T47D (cell line): ENCODE measurements around the gene AKAIN1.

Source experiments
- DNase-seq, 2 experiments: peaks; one replicate each; pipeline versions ENCODE4 v3.0.0 to v3.0.0-alpha.2; 2011 to 2012; ENCODE audit warnings: low read depth in 1 of 2, low spot score in 1 of 2
- JUND ChIP-seq: IDR thresholded peaks from 2 replicates; pipeline ENCODE4 v1.6.1; 2012; ENCODE audit warnings: low read depth
- in situ Hi-C: cut with HindIII; loops from 2 replicates; pipeline ENCODE4 v1.10.0; 2016; ENCODE audit warnings: low sequenced_read_pairs, low pct_unique_long_range_greater_than_20kb

AKAIN1 gene

DNA sequence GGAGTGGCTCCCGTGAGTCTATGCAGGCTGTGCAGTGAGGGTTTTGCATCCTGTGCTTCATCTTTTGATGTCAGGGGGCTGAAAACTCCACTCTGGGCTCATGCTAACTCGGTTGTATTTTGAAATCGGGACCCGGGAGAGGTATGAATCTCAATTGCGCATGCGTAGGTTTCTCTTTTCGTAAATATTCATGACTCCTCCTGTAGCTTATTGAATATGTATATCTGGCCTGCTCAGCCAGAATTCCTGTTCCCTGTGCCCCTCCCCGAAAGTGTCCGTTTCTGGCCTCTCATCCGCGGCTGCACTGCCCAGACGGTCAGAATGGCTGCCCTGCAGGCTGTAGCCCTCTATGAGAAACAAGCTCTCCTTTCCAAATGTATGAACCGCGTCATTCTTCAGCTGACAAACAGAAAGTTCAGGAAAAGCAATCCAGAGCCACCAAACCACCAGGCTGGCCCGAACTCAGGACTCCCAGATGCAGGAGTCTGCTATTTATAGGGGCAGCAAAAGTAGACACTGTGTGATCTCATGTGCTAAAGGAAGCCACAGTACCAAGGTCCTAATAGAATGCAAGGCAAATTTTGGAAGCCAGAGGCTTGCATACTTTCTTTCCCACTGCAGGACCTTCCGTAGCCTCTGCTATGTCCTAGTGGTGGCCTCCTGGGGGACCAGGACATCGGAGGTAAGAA is 41.7 kb downstream of the AKAIN1 start:
- no peak for TF ChIP-seq JUND
- in situ Hi-C loops, result no loop called here
- peak in 1 of 2 experiments; percentile 31 for DNase-seq

DNA sequence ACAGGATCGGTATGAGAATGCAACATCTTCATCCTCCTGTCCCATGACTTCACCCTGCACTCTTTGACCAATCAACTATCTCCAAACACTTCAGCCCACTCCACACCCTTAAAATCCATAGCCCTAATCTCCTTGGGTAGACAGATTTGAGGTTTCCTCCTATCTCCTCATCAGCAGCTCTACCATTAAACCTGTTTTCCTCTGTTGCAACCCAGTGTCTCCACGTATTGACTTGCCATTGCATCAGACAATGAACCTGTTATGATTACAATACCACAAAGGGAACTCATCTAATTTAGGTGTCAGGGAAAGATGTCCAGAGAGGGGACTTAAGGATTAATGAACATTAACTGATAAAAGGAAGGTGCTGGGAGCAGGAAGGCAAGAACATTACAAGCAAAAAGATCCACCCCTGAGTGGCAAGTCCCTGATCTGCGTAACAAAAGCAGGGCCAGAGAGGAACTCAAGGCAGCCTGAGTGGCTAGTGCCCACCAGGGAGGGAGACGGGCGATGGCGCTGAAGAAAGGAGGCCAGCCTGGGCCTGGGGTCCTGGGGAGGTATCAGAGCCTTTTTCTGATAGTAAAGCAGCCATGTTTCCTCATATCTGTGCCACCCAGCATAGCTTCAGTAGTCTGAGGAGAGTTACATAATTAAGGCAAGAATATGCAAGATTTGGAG is 44.6 kb downstream of the AKAIN1 start:
- in situ Hi-C loops, result no loop called here

DNA sequence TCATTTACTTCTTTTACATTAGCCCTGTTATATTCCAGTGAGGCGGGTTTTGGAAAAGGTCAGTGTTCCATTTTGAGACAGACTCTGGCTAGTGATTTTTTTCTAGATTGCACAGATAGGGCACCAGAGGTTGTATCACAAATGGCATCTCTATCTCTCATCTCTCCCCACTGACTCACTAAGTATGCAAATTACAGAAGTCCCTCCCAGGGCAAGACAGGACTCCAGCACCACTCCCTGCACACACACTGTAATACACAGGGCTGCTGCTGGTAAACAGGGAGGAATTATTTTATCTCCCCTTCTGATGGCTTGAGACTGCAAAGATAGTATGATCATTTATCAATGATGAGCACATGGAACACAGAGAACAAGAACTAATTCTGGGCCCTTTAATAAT is 46.2 kb downstream of the AKAIN1 start:
- TF ChIP-seq JUND, result no peak
- in situ Hi-C loops, result no loop called here
- no peak for DNase-seq

More for the DNA sequence above, 44.6 kb downstream of the AKAIN1 start:
- TF ChIP-seq JUND, result no peak
- DNase-seq, result no peak

DNA sequence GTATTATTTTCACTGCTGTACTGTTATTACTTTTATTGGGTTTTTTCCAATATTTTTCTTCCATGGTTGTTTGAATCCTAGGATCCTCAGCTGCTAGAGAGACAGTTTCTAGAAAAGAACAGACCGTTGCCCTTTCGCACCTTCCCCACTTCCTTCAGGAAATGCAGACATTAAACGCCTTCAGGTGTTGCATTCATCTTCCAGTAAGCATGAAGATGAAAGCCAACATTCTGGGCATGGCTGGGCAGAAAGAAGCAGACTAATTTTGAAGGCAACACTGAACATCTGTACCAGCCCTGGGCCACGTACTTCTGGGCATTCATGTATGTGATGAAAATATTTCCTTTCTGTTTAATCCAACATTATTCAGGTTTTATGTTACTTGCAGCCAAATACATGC is 51.0 kb downstream of the AKAIN1 start:
- TF ChIP-seq JUND, result no peak
- in situ Hi-C loops, result no loop called here
- DNase-seq, result no peak

DNA sequence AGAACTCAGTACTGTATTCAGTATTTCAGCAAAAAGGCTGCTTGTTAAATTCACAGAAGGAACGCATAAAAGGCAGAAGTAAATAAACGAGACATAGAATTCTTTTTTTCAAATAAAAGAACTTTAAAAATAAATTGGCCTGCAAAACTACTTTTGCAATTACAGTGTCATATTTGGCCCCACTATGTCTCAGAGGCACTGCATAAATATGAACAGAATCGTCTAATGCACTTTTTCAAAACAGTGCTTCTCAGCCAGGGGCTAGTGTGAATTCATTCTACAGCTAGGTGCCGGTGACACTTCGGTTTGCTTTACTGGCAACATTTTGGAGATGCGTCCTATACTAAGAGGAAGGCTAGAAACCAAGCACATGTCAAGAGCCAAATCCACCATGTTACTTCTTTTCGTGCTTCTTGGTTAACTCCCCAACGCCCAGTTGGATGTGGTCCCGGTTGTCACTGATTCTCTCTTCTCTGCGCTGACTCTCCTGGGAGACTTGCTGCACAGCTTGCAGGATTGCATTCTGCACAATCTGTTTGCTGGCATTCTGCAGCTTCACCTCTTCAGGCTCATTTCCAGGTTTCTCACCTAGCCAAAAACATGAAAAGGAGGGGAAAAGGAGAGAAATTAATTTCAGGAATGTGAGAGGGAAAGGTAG is 51.8 kb downstream of the AKAIN1 start:
- no peak for DNase-seq
- in situ Hi-C loops, result no loop called here

DNA sequence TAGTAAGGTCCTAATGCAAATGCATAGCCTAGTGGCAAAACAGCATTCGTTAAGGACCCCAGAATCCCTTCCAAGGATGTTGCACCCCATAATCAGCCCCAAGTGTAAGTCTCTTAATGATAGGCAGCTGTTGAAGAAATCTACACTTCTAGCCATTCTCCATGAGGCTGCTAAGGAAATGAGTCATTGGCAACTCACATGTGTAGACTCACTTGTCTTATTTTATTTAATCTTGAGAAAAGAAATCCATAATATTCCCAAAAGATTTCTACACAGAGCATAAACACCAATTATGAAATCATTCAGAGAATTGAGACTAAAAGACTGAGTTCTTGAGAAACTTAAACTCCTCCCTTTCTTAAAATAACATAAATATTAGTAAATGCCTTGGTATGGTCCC is 52.4 kb downstream of the AKAIN1 start:
- in situ Hi-C loops, result no loop called here
- no peak for TF ChIP-seq JUND
- no peak for DNase-seq

More for the DNA sequence above, 51.8 kb downstream of the AKAIN1 start:
- TF ChIP-seq JUND, result no peak

DNA sequence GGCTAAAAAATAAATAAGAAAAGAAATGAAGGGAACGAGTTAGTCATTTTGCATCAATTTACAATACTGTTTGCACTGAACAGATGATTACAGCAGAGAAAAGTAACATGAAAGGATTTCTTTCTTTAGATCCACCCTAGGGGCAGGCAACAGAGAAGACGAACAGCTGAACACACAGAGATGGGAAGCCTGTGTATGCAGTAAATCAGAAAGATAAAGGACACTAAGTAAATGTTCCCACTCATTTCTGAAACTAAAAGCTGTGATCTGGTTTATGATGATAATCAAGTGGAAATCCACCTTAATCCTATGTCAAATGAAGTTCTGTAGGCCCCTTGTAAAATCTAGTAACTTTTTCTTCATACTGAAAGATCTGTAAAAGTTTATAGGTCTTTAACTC is 54.2 kb downstream of the AKAIN1 start:
- TF ChIP-seq JUND, result no peak
- no peak for DNase-seq
- in situ Hi-C loops, result no loop called here

DNA sequence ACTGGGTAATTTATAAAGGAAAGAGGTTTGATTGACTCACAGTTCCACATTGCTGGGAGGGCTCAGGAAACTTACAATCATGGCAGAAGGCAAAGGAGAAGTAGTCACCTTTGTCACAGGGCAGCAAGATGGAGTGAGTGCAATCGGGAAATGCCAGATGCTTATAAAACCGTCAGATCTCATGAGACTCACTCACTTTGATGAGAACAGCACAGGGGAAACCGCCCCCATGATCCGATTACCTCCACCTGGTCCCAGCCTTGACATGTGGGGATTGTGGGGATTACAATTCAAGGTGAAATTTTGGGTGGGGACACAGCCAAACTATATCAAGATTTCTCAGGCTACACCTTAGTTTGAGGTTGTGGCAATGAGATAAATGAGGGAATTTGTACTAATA is 54.9 kb downstream of the AKAIN1 start:
- no peak for TF ChIP-seq JUND

DNA sequence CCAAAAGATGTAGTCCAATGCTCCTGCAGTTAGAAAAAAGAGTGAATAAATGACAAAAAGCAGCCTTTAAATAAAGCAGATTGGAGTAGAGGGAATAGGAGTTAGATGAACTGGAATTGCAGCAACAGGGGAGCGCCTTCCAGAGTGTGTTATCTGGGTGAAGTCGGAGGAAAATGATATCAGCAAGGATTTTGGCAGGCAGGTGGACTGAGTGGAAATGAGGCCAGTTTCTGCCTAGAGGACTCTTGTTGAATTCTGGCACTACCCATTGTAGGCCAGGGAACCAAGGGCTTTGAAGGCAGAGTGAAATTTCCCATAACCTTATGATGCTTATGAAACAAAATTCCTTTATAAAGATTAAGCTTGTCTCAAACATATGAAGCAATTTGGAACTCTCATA is 59.8 kb downstream of the AKAIN1 start:
- TF ChIP-seq JUND, result no peak
- in situ Hi-C loops, result no loop called here
- no peak for DNase-seq

More for the DNA sequence above, 54.9 kb downstream of the AKAIN1 start:
- DNase-seq, result no peak
- in situ Hi-C loops, result no loop called here

DNA sequence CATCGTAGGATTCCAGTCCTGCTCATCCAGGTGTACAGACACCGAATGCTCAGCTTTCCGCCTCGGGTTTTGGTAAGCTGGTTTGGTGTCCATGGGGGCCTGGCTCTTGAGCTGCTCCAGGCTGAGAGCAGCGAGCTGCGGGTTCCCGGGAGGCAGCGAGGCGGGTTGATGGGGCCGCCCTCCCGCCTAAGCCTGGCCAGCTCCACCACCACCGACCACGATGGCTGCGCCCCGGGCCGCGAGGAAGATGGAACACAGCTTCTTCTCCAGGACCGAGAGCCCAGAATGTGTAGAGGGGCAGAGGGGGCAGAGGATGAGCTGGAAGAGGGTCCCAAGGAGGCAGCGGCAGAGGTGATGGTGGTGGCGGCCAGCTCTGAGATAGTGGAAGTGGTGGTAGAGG is 64.1 kb downstream of the AKAIN1 start:
- DNase-seq, result no peak
- in situ Hi-C loops, result no loop called here
- TF ChIP-seq JUND, result no peak

DNA sequence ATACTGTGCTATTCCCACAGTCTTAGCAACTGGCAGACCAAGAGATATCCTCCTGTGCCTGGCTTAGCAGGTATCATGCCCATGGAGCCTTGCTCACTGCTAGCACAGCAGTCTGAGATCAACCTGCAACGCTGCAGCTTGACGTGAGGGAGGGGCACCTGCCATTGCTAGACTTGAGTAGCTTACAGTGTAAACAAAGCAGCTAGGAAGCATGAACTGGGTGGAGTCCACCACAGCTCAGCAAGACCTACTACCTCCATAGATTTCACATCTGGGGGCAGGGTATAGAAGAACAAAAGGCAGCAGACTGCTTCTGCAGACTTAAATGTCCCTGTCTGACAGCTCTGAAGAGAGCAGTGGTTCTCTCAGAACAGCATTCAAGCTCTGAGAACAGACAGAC is 74.8 kb downstream of the AKAIN1 start:
- in situ Hi-C loops, result no loop called here
- no peak for TF ChIP-seq JUND
- no peak for DNase-seq

DNA sequence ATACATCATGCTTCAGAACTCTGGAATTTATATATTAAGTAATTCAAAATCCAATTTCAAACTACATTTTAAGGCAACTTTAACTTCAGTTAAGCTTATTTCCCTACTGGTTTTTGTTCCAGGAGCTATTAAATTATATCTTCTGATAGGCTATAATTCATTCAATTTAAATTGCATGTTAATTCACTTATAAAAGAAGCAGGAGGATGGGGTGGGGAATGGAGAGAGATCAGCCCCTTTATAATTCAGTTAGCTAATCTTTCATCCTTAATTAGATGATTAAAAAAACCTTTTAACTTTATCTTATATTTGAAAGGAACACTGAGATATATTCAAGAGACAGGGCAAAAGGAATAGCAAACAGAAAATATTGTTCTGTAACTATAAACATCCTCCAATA is 86.8 kb downstream of the AKAIN1 start:
- DNase-seq, result no peak
- TF ChIP-seq JUND, result no peak
- in situ Hi-C loops, result no loop called here

DNA sequence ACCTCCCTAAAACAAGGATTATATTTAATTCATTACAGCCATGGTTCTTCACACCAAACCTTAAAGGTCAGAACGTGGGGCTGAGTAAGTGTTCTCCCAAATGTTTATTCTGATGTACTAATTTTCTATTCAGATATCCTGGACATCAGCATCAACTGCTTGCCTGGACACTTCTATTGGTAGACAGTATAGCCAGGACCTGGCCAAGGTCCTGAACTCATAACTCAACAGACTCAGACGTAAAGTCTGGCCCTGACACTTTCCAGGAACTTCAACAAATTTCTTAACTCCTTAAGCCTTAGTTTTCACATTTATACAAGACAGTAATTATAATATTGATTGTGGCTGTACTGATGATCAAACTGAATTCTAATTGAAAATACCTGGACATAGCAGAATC is 89.1 kb downstream of the AKAIN1 start:
- DNase-seq, result peak in 1 of 2 experiments; percentile 6
- TF ChIP-seq JUND, result no peak
- in situ Hi-C loops, result no loop called here
